ENCODE data around the gene CEACAM7.
"Not testable (repeated sequence)": the region's sequence is repeated elsewhere in the genome, so short reads cannot be mapped to it uniquely, and the experiment has no call there.

CEACAM7 gene

GRCh38 chr19:41688098-41688497 lies at the start of gene CEACAM7:
Gene CEACAM7 (minus strand): TSS chr19:41688270. CDS start chr19:41688165, 105 bp downstream.
- H3K27ac ChIP-seq (ENCODE audit: low read length) = no peak within 1 kb of the TSS
- no peak within 1 kb of the TSS for H3K4me3 ChIP-seq (ENCODE audit: low read length)
- peaks cover 8% of the 10 kb centered on the region for H3K27me3 ChIP-seq (ENCODE audit: insufficient read depth, low read length)
- H3K9ac ChIP-seq (ENCODE audit: low read depth, low read length) = no peak within 1 kb of the TSS
- H3K4me1 ChIP-seq (ENCODE audit: insufficient read depth, low read length) = no peaks in the 10 kb centered on the region
- no peaks in the 10 kb centered on the region; the same call in 1 of the 2 replicates for H3K9me3 ChIP-seq (ENCODE audit: insufficient read depth, low read depth, low read length)
- no peaks in the 10 kb centered on the region for H3K36me3 ChIP-seq (ENCODE audit: insufficient read depth, low read depth, low read length)

DNA sequence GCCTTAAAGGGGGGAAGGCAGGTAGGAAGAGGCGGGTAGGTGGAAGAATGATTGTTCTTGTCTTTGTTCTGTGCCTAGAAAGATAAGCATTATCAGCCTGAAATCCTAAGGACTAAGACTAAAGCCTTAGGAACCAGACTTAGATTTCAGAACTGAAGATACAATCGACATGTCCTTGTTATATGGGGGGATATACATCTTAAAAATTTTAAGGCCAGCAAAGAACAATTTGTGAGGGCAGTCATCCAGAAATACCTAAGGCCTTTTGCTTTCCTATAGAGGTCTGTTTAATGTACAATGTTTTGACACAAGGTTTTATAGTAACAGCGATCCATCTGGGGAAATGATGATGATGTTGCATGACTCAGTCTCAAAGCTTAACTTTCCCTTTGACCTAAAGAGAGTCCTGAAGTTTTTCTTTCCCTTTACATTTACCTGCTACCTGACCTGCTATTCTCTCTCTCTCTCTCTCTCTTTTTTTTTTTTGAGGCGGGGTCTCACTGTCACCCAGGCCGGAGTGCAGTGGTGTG lies 47.1 kb upstream of the CEACAM7 start:
- Histone ChIP-seq H3K9me3 (ENCODE audit: insufficient read depth, low read depth, low read length) (no peaks in the 10 kb centered on the region), H3K27ac (ENCODE audit: low read length) (no peak overlapping the region), H3K4me3 (ENCODE audit: low read length) (no peak overlapping the region), H3K36me3 (ENCODE audit: insufficient read depth, low read depth, low read length) (no peaks in the 10 kb centered on the region), H3K27me3 (ENCODE audit: insufficient read depth, low read length) (no peaks in the 10 kb centered on the region), H3K4me1 (ENCODE audit: insufficient read depth, low read length) (no peaks in the 10 kb centered on the region), H3K9ac (ENCODE audit: low read depth, low read length) (no peak overlapping the region)

- Histone ChIP-seq H3K4me3 (ENCODE audit: low read length) (no peak overlapping the region), H3K9ac (ENCODE audit: low read depth, low read length) (no peak overlapping the region), H3K4me1 (ENCODE audit: insufficient read depth, low read length) (no peaks in the 10 kb centered on the region), H3K36me3 (ENCODE audit: insufficient read depth, low read depth, low read length) (no peaks in the 10 kb centered on the region), H3K27ac (ENCODE audit: low read length) (no peak overlapping the region), H3K9me3 (ENCODE audit: insufficient read depth, low read depth, low read length) (no peaks in the 10 kb centered on the region), H3K27me3 (ENCODE audit: insufficient read depth, low read length) (no peaks in the 10 kb centered on the region)
These were observed 46.5 kb upstream of the CEACAM7 start for GRCh38 chr19:41734585-41734984.

DNA sequence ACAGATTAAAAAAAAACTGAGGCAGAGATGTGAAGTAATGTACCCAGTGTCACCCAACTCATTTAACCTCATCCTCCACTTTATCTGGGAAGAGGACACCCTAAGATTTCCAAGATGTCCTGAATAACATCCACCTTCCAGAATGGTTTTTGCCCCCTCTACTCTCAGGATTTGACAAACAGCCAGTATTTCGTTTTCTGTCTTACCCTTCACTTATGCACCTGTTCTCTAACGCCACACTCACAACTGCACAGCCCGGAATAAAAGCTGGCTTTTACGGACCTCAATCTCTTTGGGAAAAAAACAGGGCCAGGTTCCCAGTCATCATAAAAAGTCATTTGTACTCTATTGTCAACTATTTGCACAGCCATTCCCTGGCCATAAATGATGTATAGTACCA lies 46.1 kb upstream of the CEACAM7 start:
- H3K4me1 ChIP-seq (ENCODE audit: insufficient read depth, low read length) = no peaks in the 10 kb centered on the region
- H3K27ac ChIP-seq (ENCODE audit: low read length) = no peak overlapping the region
- H3K36me3 ChIP-seq (ENCODE audit: insufficient read depth, low read depth, low read length) = no peaks in the 10 kb centered on the region
- no peak overlapping the region for H3K4me3 ChIP-seq (ENCODE audit: low read length)
- H3K9me3 ChIP-seq (ENCODE audit: insufficient read depth, low read depth, low read length) = no peaks in the 10 kb centered on the region
- H3K9ac ChIP-seq (ENCODE audit: low read depth, low read length) = no peak overlapping the region
- H3K27me3 ChIP-seq (ENCODE audit: insufficient read depth, low read length) = no peaks in the 10 kb centered on the region

- no peaks in the 10 kb centered on the region for H3K4me1 ChIP-seq (ENCODE audit: insufficient read depth, low read length)
- H3K4me3 ChIP-seq (ENCODE audit: low read length) = no peak overlapping the region
- H3K36me3 ChIP-seq (ENCODE audit: insufficient read depth, low read depth, low read length) = no peaks in the 10 kb centered on the region
- H3K27me3 ChIP-seq (ENCODE audit: insufficient read depth, low read length) = no peaks in the 10 kb centered on the region
- no peak overlapping the region for H3K27ac ChIP-seq (ENCODE audit: low read length)
- no peak overlapping the region for H3K9ac ChIP-seq (ENCODE audit: low read depth, low read length)
- H3K9me3 ChIP-seq (ENCODE audit: insufficient read depth, low read depth, low read length) = no peaks in the 10 kb centered on the region
These were observed 38.4 kb upstream of the CEACAM7 start for GRCh38 chr19:41726493-41726892.

GRCh38 chr19:41720103-41720502 lies 32.0 kb upstream of the CEACAM7 start:
- Histone ChIP-seq H3K9me3 (ENCODE audit: insufficient read depth, low read depth, low read length) (no peaks in the 10 kb centered on the region), H3K4me3 (ENCODE audit: low read length) (no peak overlapping the region), H3K27ac (ENCODE audit: low read length) (no peak overlapping the region), H3K27me3 (ENCODE audit: insufficient read depth, low read length) (peaks cover 6% of the 10 kb centered on the region; the same call in 1 of the 2 replicates), H3K9ac (ENCODE audit: low read depth, low read length) (no peak overlapping the region), H3K4me1 (ENCODE audit: insufficient read depth, low read length) (no peaks in the 10 kb centered on the region), H3K36me3 (ENCODE audit: insufficient read depth, low read depth, low read length) (no peaks in the 10 kb centered on the region)

DNA sequence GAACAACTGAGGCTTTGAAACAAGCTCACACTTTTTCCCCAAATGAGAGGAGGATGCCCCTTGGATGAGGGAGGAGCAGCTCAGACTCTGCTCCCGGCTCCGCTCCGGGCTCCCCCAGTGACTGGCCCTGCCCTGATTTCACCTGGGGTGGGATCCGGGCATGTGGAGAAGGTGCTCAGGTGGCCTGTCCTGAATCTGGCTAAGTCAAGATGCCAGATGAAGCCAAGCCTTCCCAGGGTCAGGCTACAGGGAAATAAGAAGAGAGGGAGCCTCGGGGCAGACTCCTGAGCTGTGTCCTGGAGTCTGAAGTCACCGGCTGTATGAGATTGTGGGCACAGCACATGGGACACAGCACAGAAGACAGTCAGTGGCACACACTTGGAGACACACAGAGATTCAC lies 30.7 kb upstream of the CEACAM7 start:
- Histone ChIP-seq H3K4me3 (ENCODE audit: low read length) (no peak overlapping the region), H3K9ac (ENCODE audit: low read depth, low read length) (no peak overlapping the region), H3K27ac (ENCODE audit: low read length) (no peak overlapping the region), H3K27me3 (ENCODE audit: insufficient read depth, low read length) (peaks cover 14% of the 10 kb centered on the region; the same call in 1 of the 2 replicates), H3K4me1 (ENCODE audit: insufficient read depth, low read length) (no peaks in the 10 kb centered on the region), H3K36me3 (ENCODE audit: insufficient read depth, low read depth, low read length) (no peaks in the 10 kb centered on the region), H3K9me3 (ENCODE audit: insufficient read depth, low read depth, low read length) (no peaks in the 10 kb centered on the region)

DNA sequence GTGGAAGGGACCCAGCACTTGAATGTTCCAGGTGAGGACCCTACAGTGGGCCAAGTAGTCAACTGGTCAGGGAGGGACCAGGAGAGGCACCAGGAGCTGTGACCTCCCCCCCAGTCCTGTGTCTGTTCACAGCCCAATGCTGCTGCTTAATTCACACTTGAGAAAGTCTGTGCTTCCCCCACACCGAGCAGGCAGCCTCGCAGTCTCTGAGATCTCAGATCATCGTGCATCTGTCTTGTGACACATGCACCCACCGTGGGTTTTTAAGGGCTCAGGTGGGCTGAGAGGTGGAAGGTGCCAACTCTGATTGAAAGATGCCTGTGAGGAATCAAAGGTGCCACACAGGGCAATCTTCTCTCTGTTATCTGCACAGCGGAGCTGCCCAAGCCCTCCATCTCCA lies 26.5 kb upstream of the CEACAM7 start:
- Histone ChIP-seq H3K4me3 (ENCODE audit: low read length) (no peak overlapping the region), H3K27ac (ENCODE audit: low read length) (no peak overlapping the region), H3K27me3 (ENCODE audit: insufficient read depth, low read length) (peaks cover 23% of the 10 kb centered on the region), H3K9ac (ENCODE audit: low read depth, low read length) (no peak overlapping the region), H3K9me3 (ENCODE audit: insufficient read depth, low read depth, low read length) (no peaks in the 10 kb centered on the region), H3K4me1 (ENCODE audit: insufficient read depth, low read length) (no peaks in the 10 kb centered on the region), H3K36me3 (ENCODE audit: insufficient read depth, low read depth, low read length) (no peaks in the 10 kb centered on the region)

GRCh38 chr19:41711376-41712261 lies 23.5 kb upstream of the CEACAM7 start:
- Histone ChIP-seq H3K4me1 (ENCODE audit: insufficient read depth, low read length) (no peaks in the 10 kb centered on the region), H3K4me3 (ENCODE audit: low read length) (no peak overlapping the region), H3K27ac (ENCODE audit: low read length) (no peak overlapping the region), H3K27me3 (ENCODE audit: insufficient read depth, low read length) (peaks cover 21% of the 10 kb centered on the region), H3K9ac (ENCODE audit: low read depth, low read length) (no peak overlapping the region), H3K9me3 (ENCODE audit: insufficient read depth, low read depth, low read length) (no peaks in the 10 kb centered on the region), H3K36me3 (ENCODE audit: insufficient read depth, low read depth, low read length) (no peaks in the 10 kb centered on the region)

DNA sequence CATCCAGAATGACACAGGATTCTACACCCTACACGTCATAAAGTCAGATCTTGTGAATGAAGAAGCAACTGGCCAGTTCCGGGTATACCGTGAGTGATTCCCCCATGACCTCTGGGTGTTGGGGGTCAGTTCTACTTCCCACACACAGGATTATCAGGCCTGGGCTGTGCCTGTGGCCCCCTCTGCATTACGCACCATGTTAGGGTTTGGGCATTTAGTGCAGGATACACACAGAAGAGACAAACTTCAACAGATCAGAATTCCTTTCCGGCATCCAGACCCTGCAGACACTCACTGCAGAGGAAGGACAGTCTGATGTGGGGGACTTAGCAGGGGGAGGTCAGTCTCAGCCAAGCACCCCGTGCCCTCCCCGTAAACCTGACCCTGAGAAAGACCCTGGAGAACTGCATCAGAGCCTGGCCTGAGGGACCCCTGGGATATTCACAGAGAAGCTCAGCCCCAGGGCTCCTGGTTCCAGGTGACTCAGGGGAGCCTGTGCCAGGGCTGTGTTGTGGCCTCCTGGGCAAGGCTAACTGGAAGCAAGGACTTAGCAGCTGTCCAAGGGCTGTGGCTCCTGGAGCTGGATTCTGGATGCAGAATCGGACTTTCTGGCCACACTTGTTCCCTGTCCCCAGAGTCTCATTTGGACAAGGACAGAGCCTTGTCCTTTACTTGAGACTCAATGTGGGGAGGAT lies 22.0 kb upstream of the CEACAM7 start:
- peaks cover 28% of the 10 kb centered on the region for H3K27me3 ChIP-seq (ENCODE audit: insufficient read depth, low read length)
- H3K4me1 ChIP-seq (ENCODE audit: insufficient read depth, low read length) = no peaks in the 10 kb centered on the region
- H3K9ac ChIP-seq (ENCODE audit: low read depth, low read length) = no peak overlapping the region
- no peaks in the 10 kb centered on the region for H3K9me3 ChIP-seq (ENCODE audit: insufficient read depth, low read depth, low read length)
- no peak overlapping the region for H3K4me3 ChIP-seq (ENCODE audit: low read length)
- no peak overlapping the region for H3K27ac ChIP-seq (ENCODE audit: low read length)
- H3K36me3 ChIP-seq (ENCODE audit: insufficient read depth, low read depth, low read length) = no peaks in the 10 kb centered on the region

DNA sequence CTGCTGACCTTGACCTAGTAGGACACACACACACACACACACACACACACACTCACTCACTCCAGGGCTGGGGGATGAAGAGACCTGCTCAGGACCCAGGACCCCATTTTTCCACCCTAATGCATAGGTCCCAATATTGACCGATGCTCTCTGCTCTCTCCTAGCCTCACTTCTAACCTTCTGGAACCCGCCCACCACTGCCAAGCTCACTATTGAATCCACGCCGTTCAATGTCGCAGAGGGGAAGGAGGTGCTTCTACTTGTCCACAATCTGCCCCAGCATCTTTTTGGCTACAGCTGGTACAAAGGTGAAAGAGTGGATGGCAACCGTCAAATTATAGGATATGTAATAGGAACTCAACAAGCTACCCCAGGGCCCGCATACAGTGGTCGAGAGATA lies 21.4 kb upstream of the CEACAM7 start:
- not testable (repeated sequence) for H3K4me3 ChIP-seq (ENCODE audit: low read length); H3K9ac ChIP-seq (ENCODE audit: low read depth, low read length)

DNA sequence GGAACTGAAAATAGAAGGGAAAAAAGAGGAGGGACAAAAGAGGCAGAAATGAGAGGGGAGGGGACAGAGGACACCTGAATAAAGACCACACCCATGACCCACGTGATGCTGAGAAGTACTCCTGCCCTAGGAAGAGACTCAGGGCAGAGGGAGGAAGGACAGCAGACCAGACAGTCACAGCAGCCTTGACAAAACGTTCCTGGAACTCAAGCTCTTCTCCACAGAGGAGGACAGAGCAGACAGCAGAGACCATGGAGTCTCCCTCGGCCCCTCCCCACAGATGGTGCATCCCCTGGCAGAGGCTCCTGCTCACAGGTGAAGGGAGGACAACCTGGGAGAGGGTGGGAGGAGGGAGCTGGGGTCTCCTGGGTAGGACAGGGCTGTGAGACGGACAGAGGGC lies 20.4 kb upstream of the CEACAM7 start, which contains the start of gene CEACAM5:
Gene CEACAM5, plus strand, starts transcription at position 146 of the 400 bp plus-strand sequence. Its CDS starts 106 bp downstream, at position 252.
- no peaks in the 10 kb centered on the region for H3K36me3 ChIP-seq (ENCODE audit: insufficient read depth, low read depth, low read length)
- no peaks in the 10 kb centered on the region for H3K9me3 ChIP-seq (ENCODE audit: insufficient read depth, low read depth, low read length)
- H3K4me1 ChIP-seq (ENCODE audit: insufficient read depth, low read length) = no peaks in the 10 kb centered on the region
- no peak within 1 kb of the TSS for H3K4me3 ChIP-seq (ENCODE audit: low read length)
- H3K9ac ChIP-seq (ENCODE audit: low read depth, low read length) = no peak within 1 kb of the TSS
- peaks cover 23% of the 10 kb centered on the region for H3K27me3 ChIP-seq (ENCODE audit: insufficient read depth, low read length)
- no peak within 1 kb of the TSS for H3K27ac ChIP-seq (ENCODE audit: low read length)

More for the DNA sequence above, 21.4 kb upstream of the CEACAM7 start:
- not testable (repeated sequence) for H3K27ac ChIP-seq (ENCODE audit: low read length); H3K4me1 ChIP-seq (ENCODE audit: insufficient read depth, low read length); H3K36me3 ChIP-seq (ENCODE audit: insufficient read depth, low read depth, low read length); H3K9me3 ChIP-seq (ENCODE audit: insufficient read depth, low read depth, low read length)
- peaks cover 29% of the 10 kb centered on the region for H3K27me3 ChIP-seq (ENCODE audit: insufficient read depth, low read length)
